Right renal pelvis (tissue), 4 donors: ENCODE measurements around the gene IFITM10. TPM values are rescaled to one million over a fixed set of nuclear protein-coding genes. Genes with fewer than 3 reads are reported as not detected.

ENCODE experiments used
- DNase-seq, 4 donors: peaks; one replicate each; pipeline ENCODE4 v3.0.0-alpha.2; 2013; ENCODE audit warnings: low read depth in 4 of 4, low spot score in 3 of 4, missing footprints in 1 of 4
- polyA plus RNA-seq, 4 donors: library from polyadenylated mRNA; unstranded; fragments of 120-200 nt; gene quantifications; one replicate each; pipeline ENCODE4 v1.2.1, GENCODE V29; 2013; ENCODE audit not compliant: insufficient read length in 4 of 4

IFITM10 gene
- polyA plus RNA-seq, 4 donors: 0.10 to 0.39 (median 0.21) TPM

DNA sequence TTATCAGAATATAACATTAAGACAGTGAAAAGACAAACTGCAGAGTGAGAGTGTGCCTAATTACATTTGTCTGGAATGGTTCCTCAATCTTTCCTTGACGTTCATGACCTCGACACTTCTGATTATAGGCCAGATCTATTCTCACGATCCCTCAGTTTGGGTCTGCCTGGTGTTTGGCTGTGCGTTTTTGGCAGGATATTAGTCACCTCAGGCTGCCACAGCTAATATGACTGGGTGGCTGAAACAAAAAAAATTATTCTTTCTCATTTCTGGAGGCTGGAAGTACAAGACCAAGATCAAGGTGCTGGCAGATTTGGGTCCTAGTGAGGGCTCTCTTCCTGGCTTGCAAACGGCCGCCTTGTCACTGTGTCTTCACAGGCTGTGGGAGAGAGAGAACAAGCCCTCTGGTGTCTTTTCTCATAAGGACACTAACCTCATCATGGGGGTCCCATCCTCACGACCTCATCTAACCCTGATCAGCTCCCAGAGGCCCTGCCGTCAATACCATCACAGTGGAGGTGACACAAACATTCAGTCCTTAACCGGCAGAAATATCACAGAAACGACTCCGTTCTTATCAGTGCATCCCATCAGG is 23.2 kb downstream of the IFITM10 start:
- no peak for DNase-seq

DNA sequence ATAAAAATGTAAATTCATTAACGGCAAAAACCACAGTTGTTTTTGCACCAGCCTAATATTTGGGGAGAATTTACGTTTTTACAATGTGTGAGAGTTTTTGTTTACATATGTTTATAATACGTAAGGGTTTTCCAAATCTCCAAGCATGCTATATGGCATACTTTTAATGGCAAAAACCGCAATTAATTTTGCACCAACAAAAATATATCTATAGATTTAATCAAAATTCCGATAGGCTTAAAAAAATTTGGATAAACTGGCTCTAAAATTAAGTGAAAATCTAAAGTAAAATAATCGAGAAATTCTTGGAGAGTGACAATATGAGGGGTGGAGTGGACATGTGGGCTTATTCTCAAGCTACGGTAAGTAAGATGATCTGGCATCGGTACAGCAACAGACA is 30.6 kb downstream of the IFITM10 start:
- DNase-seq: no peak

GRCh38 chr11:1718326-1718725 is 32.1 kb downstream of the IFITM10 start:
- no peak for DNase-seq

DNA sequence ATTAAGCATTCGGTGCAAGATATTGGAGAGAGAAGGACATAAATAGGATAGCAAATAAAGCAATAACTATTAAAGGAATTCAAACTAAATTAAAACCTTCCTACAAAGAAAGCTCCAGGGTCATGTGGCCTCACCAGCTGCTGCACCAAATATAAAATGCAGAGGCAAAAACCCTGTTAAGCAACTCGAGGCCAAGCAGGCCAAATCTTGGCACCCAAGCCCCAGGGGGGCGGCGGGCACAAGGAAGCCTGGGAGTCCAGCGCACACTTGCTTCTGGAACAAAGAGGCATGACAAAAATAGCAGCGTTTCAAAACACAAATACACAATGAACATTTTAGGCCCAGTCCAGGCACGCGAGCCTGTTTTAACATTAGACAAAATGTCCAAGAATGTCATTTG is 32.6 kb downstream of the IFITM10 start:
- DNase-seq: no peak

GRCh38 chr11:1714908-1715885 is 35.2 kb downstream of the IFITM10 start:
- DNase-seq: no peak

- no peak for DNase-seq
Observed at GRCh38 chr11:1708716-1709115, 41.7 kb downstream of the IFITM10 start.

- no peak for DNase-seq
Observed at GRCh38 chr11:1707751-1708150, 42.6 kb downstream of the IFITM10 start.

GRCh38 chr11:1706634-1707400 is 43.6 kb downstream of the IFITM10 start:
- DNase-seq: no peak

GRCh38 chr11:1705126-1706052 is 45.0 kb downstream of the IFITM10 start:
- DNase-seq: no peak

DNA sequence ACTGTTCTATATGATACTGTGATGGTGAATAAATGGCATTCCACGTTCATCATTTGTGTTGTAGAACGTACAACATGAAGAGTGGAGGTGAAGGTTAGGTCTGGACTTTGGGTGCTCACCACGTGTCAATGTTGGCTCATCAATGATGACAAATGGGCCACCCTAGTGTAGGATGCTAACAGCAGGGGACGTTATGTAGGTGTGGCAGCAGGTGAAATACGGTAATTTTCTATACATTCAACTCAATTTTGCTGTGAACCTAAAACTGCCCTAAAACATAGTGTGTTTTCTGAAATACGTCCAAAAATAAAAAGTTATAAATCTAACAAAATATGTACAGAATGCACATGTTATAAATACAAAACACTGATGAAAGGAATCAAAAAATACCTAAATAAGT is 47.2 kb downstream of the IFITM10 start:
- DNase-seq: no peak

DNA sequence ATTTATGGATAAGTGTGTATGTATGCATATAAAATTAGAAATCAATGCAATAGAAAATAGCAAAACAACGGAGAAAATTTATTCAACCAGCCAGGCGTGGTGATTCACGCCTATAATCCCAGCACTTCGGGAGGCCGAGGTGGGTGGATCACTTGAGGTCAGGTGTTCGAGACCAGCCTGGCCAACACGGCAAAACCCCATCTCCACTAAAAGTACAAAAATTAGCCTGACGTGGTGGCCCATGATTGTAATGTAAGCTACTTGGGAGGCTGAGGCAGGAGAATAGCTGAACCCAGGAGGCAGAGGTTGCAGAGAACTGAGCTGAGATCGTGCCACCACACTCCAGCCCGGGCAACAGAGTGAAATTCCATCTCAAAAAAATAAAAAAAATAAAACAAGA is 47.9 kb downstream of the IFITM10 start:
- no peak for DNase-seq

DNA sequence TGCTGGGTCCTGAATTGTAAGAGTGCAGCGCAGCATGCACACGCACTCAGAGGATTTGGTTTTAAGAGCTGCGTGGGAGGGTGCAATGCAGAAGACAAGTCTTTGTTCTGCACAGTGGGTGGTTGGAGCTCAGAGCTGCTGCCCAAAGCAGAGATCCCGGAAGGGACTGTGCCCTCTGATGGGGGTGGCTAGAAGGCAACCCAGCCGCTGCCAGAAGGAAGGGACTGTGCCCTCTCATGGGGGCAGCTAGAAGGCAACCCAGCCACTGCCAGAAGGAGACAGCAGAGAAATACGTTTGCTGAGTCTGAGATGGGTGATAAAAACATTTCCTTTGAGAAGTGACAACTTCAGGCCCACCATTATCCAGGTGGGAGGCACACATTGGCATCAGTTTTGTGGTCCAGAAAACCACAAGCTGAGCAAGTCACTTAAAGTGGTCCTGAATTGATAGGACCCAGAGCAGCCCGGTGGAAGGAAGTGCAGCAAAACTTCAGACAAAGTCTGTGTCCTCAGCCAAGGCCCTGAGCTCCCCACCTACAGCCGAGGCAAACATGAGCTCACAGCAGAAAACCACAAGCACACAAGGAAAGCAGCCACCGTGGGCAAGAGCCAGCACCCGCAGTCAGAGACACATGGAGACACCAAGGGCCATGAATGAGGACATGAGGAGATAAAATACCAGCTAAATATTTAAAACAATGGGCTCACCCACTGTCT is 49.1 kb downstream of the IFITM10 start:
- DNase-seq: no peak

DNA sequence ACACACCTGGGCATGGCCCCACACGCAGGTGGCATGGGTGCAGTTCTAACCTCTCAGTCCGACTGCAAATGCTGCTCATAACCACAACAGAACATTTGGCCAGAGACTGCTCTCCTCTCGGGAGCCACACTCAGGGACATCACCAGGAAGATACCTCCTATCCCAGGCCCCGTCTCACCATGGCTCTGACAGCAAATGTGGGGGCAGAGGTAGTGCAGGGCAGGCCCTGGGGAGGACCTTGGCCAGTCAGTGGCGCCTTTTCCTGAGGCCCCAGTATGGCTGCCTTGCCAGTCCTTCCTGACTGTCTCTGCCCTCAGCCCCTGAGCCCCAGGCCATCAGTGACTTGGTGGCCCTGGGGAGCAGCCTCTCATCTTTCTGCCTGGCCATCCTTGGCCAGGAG is 50.6 kb downstream of the IFITM10 start:
- no peak for DNase-seq

GRCh38 chr11:1696608-1697570 is 53.5 kb downstream of the IFITM10 start, which contains the start of gene KRTAP5-6:
KRTAP5-6 (plus strand) TSS chr11:1697195; CDS start chr11:1697246, 51 bp downstream.
- DNase-seq: no peak

- DNase-seq: no peak
Observed at GRCh38 chr11:1695548-1696108, 54.8 kb downstream of the IFITM10 start.

DNA sequence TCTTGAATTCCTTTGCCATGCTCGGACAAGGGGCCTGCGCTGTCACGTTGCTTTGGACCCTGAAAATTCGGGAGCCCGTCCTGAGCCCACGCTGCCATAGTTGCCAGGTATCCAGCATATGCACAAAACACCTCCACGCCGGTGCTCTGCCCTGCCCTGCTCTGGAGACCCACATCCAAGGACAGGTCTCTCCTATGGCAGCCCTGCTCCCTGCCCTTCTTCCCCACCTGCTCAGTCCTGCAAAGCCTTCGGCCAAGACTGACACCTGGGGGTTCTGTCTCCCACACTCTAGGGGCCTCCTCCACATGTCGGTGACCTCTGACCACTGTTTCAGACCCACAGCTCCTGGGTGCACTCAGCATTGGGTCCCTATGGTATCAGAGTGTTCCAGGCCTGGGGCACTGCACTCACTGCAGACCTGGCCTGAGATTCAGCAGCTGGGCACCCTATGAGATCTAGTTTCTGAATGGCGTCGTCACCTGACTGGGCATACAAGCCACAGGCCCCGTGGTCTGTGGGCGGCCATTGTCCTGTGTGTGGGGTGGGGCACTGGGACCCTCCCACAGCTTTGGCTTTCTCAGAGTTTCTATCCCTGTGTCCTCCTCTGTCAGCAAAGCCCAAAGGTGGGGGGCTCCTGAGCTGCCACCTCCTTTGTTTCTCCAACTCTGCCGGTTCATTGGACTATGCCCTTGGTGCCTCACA is 55.4 kb downstream of the IFITM10 start:
- DNase-seq: no peak
